Endometrium (tissue), 2 donors: Measurements from ENCODE around the gene TAOK3.
"Not testable (repeated sequence)": the region's sequence is repeated elsewhere in the genome, so short reads cannot be mapped to it uniquely, and the experiment has no call there.

Experiments used
- FAIRE-seq: peaks from 2 replicates; lab custom pipeline; 2012; peaks lifted over from hg19 to GRCh38; lab: Jason Lieb, UNC
- donor health status: control.
- donor health status: control.

The TAOK3 gene

GRCh38 chr12:118136559-118137003, 236.1 kb downstream of the TAOK3 start:
- no peak for FAIRE-seq

GRCh38 chr12:118135788-118136558, 236.7 kb downstream of the TAOK3 start, which contains the start of gene PEBP1:
PEBP1 (plus strand) TSS chr12:118136124; CDS start chr12:118136210, 86 bp downstream.
- FAIRE-seq: no peak

- FAIRE-seq: not testable (repeated sequence)
Observed at GRCh38 chr12:118129436-118129835, 243.3 kb downstream of the TAOK3 start.

- FAIRE-seq: no peak
Observed at GRCh38 chr12:118127867-118128266, 244.8 kb downstream of the TAOK3 start.

GRCh38 chr12:118126119-118126757, 246.5 kb downstream of the TAOK3 start:
- no peak for FAIRE-seq

GRCh38 chr12:118125743-118126118, 247.0 kb downstream of the TAOK3 start:
- FAIRE-seq: no peak

- no peak for FAIRE-seq
Observed at GRCh38 chr12:118124333-118124874, 248.3 kb downstream of the TAOK3 start.

GRCh38 chr12:118122264-118122663, 250.4 kb downstream of the TAOK3 start:
- FAIRE-seq: no peak

- no peak for FAIRE-seq
Observed at GRCh38 chr12:118120579-118121363, 251.9 kb downstream of the TAOK3 start.

- no peak for FAIRE-seq
Observed at GRCh38 chr12:118119449-118119879, 253.2 kb downstream of the TAOK3 start.

- no peak for FAIRE-seq
Observed at GRCh38 chr12:118109088-118109487, 263.6 kb downstream of the TAOK3 start.

- no peak for FAIRE-seq
Observed at GRCh38 chr12:118107694-118108093, 265.0 kb downstream of the TAOK3 start.

GRCh38 chr12:118107011-118107410, 265.7 kb downstream of the TAOK3 start:
- FAIRE-seq: no peak

GRCh38 chr12:118103601-118104382, 268.9 kb downstream of the TAOK3 start, which contains the start of gene VSIG10:
VSIG10 (minus strand) TSS chr12:118104011; CDS start chr12:118103671, 340 bp downstream.
- FAIRE-seq: no peak

GRCh38 chr12:118103201-118103600, 269.5 kb downstream of the TAOK3 start:
- FAIRE-seq: no peak

- FAIRE-seq: no peak
Observed at GRCh38 chr12:118102609-118103008, 270.1 kb downstream of the TAOK3 start.

- FAIRE-seq: no peak
Observed at GRCh38 chr12:118102070-118102469, 270.6 kb downstream of the TAOK3 start.

- no peak for FAIRE-seq
Observed at GRCh38 chr12:118101051-118101450, 271.7 kb downstream of the TAOK3 start.
